HL-60/S4 treated with retinoic acid at 250 ng/mL for 4 days and 3 days (cell line): Measurements from ENCODE around the gene MYRF.

Experiments used
- in situ Hi-C: fragments of 300-500 bp; cut with MboI; formaldehyde crosslinking; loops from 2 replicates; pipeline ENCODE4 v1.7.0; 2022; ENCODE audit warnings: low sequenced_read_pairs

The MYRF gene

DNA sequence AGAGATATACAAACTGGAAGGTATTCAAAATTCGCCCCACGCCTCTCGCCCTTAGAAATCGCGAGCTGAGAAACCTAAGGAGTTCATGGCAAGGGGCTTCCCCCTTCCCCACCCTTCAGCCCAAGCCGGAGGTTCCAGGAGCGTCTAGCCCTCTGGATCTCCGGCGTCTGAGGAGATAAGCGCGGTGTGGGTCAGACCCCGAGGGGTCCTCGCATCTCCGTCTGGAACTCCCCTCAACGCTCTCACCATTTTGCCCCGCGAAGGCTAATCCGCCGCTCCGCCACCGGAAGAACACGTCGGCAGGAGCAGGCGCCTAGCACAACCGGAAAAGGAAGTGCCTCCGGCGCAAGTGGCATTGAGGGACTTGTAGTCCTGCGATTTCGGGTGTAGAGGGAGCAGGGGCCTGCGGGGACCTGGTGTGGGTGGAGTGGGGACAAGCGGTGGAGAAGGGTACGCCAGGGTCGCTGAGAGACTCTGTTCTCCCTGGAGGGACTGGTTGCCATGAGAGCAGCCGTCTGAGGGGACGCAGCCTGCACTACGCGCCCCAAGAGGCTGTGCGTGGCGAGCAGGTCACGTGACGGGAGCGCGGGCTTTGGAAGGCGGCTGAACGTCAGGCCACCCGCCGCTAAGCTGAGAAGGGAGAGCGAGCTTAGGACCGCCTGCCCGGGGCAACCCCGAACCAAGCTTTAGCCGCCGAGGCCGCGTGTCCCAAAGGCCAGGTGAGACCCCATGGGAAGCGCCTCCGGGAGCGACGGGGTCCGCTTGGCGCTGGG, 40.1 kb downstream of the MYRF start, which contains the start of the genes FEN1 and TMEM258:
FEN1 (plus strand) TSS at position 602 of the 773 bp plus-strand sequence. CDS start 2,451 bp downstream, outside the sequence.
TMEM258 (minus strand) TSS at position 290 of the 773 bp plus-strand sequence; CDS start at position 249, 41 bp downstream.
- in situ Hi-C loops: no loop called here

DNA sequence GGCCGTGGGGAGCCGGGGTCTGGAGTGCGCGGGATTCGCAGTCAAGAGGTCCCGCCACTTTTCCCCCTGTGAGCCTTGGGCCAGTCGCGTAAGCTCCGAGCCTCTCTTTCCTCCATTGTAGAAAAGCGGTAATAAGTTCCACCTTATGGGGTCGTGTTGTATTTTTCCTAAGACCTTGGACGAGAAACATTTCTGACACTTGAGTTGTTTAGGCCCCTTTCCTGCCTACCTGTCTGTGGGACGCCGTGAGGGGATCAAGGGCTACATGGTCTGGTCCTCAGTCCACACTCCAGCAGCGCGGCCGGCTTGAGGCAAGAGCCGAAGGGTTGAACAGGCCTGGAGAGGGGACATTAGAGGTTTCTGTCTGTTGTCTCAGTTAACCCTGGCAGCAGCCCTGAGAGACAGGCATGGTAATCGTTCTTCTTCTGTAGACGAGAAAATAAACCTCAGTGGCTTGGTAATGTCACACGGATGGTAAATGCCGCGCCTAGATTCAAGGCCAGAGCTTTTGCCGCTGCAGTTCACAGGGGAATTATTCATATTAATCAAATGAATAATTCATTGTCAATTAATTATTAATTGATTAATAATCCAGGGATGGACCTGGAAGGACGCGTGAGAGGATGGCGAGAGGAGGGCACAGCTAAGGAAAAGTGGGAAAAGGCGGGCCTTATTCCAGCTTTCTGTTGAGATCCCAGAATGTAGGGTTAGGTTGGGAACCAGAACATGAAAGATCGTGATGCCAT, 40.8 kb downstream of the MYRF start:
- in situ Hi-C loops: no loop called here

DNA sequence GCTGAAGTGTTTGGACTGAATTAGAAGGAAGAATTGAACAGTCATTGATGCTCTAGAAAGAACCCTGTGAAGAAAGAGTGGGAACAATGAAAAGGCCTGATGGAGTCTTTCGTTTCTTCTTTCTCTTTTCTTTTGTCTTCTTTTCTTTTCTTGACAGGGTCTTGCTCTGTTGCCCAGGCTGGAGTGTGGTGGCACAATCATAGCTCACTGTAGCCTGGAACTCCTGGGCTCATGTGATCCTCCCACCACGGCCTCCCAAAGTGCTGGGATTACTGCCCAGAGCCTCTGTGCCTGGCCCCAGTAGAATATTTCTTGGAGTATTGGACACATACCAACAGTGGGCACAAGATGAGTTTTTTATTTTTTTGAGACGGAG, 41.4 kb downstream of the MYRF start:
- in situ Hi-C loops: no loop called here

DNA sequence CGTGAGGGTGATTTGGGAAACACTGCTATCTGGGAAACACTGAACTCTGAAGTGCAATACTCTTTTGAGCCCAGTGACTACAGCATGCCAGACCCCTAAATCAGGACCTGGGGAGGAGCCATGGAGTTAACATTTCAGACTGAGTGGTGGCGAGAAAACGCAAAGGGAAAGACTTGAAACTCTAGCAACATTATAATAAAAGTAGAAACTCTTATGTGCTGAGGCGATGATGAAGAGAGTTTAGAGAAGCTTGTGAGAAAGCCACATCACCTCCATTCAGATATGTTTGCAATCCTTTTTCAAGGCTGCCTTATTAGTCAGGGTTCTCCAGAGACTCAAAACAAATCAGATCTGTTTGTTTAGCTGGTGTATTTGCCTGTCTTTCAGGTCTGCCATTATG, 42.1 kb downstream of the MYRF start:
- in situ Hi-C loops: no loop called here

DNA sequence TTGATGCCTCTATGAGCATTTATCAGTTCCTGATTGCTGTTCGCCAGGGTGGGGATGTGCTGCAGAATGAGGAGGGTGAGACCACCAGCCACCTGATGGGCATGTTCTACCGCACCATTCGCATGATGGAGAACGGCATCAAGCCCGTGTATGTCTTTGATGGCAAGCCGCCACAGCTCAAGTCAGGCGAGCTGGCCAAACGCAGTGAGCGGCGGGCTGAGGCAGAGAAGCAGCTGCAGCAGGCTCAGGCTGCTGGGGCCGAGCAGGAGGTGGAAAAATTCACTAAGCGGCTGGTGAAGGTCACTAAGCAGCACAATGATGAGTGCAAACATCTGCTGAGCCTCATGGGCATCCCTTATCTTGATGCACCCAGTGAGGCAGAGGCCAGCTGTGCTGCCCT, 43.0 kb downstream of the MYRF start:
- in situ Hi-C loops: no loop called here

DNA sequence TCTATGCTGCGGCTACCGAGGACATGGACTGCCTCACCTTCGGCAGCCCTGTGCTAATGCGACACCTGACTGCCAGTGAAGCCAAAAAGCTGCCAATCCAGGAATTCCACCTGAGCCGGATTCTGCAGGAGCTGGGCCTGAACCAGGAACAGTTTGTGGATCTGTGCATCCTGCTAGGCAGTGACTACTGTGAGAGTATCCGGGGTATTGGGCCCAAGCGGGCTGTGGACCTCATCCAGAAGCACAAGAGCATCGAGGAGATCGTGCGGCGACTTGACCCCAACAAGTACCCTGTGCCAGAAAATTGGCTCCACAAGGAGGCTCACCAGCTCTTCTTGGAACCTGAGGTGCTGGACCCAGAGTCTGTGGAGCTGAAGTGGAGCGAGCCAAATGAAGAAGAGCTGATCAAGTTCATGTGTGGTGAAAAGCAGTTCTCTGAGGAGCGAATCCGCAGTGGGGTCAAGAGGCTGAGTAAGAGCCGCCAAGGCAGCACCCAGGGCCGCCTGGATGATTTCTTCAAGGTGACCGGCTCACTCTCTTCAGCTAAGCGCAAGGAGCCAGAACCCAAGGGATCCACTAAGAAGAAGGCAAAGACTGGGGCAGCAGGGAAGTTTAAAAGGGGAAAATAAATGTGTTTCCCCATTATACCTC, 43.6 kb downstream of the MYRF start:
- in situ Hi-C loops: no loop called here

GRCh38 chr11:61797263-61797944, 45.0 kb downstream of the MYRF start:
- in situ Hi-C loops: no loop called here

- in situ Hi-C loops: no loop called here
Measured at GRCh38 chr11:61799665-61800284, 47.3 kb downstream of the MYRF start.

DNA sequence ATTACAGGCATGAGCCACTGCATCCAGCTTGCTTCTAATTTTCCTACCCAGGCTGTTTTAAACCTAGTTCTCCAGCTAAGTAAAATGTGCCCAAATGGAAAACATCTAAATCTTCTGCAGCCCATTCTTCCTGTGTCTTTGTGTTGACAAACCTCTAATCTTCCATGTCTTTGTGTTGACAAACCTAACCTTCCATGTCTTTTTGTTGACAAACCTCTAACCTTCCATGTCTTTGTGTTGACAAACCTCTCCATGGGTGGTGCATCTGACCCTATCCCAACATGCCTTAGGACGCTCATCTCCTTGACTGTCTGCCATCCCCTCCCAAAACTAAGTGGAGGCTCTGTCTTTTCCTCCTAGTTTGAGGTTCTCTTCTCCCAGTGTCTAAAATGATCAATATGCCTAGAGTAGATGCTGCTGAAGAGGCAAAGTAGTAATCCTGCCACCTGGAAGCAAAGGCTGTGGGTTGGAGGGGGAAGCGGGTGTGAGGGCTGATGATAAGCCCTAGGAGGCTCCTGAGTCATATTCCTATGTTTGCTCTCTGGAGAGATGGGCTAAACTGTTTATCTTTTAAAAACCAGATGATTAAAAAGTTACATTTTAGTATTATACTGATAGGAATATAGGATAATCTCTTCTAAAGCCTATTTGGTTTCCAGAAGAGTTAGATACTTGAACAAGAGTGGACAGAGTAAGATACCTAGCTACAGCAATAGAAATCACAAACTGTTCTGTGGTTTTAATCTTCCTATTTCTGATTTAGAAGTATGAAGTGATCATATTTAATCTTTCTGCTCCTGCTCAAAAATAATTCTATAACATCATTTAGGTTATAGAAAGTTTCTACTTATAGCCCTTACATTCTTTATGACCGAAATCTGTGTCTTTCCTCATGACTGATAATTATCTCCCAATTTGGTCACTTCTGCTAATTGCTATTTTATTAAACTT, 48.2 kb downstream of the MYRF start:
- in situ Hi-C loops: no loop called here

DNA sequence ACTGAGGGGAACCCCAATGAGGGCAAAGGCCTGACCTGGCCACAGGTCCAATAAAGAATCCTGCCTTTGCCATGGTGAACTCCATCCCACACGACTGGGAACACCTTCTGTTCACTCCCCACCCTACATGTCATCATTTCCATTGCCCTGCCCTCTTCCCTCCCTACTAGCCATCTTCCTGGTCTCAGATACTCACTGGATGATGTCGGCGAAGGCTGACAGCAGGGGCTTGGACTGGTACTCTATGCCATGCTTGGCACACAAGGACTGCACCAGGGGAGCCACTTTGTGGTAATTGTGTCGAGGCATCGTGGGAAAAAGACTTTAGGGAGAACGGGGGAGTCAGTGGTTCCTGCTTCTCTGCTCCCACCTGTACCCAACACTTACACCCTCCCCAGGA, 50.2 kb downstream of the MYRF start:
- in situ Hi-C loops: no loop called here

DNA sequence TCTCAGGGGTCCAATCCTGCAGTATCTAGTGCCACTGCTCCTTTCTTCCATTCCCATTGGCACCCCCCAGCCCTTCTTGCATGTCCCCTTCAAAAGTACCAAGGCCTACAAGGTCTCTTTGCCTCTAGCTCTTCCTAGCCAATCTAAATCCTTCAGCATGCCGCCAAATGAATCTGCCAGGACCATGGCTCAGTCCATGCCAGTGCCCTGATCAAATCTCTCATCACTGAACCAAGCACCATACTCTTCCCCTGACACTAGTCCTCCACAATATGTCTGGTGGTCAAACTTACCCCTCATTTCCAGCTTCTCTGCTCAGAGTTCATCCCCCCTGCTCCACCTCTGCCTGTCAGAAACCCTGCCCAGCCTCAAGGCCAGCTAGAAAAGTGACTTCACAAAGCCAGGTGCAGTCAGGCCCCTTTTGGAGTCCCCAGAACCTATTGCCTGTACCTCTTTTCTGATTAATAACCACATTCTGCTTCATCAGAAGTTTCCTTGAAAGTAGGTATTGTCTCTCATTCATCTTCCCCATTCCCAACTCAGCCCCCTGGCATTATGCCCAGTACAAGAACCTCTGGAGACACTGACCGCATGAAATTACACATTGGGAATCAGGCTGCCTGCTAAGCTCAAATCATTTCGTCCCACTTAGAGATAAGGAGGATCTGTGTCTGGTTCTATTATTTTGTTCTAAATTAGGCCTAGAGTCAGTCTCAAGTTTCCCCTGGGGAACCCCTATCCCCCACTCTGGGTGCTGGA, 51.6 kb downstream of the MYRF start:
- in situ Hi-C loops: no loop called here

DNA sequence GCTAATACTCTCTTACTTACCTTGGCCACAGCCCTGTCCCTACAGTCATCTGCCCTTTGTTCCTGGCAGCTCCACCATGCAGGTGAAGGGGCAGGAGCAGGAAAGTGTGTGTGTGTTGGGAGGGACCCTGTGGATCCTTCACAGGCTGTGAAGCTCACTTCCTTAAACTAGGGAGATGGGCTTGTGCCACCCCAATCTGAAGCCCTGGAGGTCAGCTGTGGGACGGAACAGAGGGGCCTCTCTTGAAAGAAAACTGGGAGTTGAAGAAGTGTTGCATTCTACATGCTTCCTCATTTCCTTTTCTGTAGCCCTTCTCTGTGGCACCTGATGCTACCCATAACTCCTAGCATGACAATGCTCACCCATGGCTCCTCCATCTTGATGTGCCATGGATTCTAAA, 52.7 kb downstream of the MYRF start:
- in situ Hi-C loops: no loop called here

DNA sequence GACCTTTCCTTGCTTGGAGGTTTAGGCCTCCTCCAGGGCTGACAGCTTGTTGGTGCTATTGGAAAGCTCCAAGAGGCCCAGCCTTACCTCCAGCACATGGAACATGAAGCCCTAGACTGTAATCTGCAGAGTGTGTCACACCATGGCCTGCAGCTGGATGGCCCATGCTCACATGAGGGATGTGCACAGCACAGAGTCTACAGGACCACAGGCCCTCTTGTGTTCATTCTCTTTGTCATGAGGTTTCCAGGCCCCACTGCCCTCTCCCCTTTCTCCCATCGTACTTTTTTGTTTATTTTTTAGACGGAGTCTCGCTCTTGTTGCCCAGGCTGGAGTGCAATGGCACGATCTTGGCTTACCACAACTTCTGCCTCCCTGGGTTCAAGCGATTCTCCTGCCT, 54.3 kb downstream of the MYRF start:
- in situ Hi-C loops: no loop called here

- in situ Hi-C loops: no loop called here
Measured at GRCh38 chr11:61810671-61811175, 58.3 kb downstream of the MYRF start.

DNA sequence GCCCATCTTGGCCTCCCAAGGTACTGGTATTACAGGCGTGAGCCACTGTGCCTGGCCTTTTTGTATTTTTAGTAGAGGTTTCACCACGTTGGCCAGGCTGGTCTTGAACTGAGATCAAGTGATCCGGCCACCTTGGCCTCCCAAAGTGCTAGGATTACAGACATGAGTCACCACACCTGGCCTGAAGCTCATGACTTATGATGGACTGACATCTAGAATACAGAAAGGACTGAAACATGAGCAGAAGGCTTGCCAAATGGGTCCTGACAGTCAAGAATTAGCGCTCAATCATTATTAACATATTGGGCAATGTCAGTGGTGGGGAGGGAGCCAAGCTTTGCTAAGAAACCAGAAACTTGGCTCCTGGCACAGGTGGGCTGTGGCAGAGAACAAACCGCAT, 59.4 kb downstream of the MYRF start:
- in situ Hi-C loops: no loop called here

- in situ Hi-C loops: no loop called here
Measured at GRCh38 chr11:61812736-61813411, 60.4 kb downstream of the MYRF start.

GRCh38 chr11:61814247-61814957, 62.0 kb downstream of the MYRF start:
- in situ Hi-C loops: no loop called here
